GM21515 (cell line): ENCODE data around the gene OPA1.

ENCODE experiments used
- ATAC-seq: cut with Tn5 transposase; IDR thresholded peaks from one replicate; pipeline ENCODE4 v1.9.1; 2021; ENCODE audit not compliant: unreplicated experiment

Gene OPA1, protein sequence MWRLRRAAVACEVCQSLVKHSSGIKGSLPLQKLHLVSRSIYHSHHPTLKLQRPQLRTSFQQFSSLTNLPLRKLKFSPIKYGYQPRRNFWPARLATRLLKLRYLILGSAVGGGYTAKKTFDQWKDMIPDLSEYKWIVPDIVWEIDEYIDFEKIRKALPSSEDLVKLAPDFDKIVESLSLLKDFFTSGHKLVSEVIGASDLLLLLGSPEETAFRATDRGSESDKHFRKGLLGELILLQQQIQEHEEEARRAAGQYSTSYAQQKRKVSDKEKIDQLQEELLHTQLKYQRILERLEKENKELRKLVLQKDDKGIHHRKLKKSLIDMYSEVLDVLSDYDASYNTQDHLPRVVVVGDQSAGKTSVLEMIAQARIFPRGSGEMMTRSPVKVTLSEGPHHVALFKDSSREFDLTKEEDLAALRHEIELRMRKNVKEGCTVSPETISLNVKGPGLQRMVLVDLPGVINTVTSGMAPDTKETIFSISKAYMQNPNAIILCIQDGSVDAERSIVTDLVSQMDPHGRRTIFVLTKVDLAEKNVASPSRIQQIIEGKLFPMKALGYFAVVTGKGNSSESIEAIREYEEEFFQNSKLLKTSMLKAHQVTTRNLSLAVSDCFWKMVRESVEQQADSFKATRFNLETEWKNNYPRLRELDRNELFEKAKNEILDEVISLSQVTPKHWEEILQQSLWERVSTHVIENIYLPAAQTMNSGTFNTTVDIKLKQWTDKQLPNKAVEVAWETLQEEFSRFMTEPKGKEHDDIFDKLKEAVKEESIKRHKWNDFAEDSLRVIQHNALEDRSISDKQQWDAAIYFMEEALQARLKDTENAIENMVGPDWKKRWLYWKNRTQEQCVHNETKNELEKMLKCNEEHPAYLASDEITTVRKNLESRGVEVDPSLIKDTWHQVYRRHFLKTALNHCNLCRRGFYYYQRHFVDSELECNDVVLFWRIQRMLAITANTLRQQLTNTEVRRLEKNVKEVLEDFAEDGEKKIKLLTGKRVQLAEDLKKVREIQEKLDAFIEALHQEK

DNA sequence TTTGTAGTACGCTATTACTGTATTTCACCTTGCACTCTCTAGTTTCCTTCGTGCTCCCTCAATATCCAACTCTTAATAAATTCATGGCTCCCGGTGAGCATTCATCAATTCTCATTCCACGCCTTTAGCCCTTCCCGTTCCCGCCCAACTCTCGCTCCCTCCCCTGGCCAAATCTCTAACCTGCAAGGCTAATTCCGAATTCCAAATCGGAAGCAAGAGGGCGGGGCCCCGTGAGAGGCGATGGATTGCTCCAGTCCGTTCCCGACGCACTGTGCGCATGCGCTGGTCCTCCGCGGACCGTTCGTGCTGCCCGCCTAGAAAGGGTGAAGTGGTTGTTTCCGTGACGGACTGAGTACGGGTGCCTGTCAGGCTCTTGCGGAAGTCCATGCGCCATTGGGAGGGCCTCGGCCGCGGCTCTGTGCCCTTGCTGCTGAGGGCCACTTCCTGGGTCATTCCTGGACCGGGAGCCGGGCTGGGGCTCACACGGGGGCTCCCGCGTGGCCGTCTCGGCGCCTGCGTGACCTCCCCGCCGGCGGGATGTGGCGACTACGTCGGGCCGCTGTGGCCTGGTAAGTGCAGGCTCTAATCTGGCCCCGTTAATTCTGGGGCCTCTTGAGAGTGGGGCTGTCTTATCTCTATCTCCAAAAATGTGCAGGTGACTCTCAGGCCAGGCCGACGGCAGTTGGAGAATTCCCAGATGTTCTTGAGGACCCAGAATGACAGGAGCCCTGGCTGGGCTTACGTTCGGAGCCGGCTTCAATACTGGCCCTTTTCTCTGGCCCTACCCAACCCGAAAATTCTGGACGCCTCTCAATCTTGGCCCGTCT is at the start of gene OPA1:
OPA1 (plus strand) TSS at position 368 of the 827 bp plus-strand sequence; CDS start at position 538, 170 bp downstream.
- peak; percentile 97 for ATAC-seq

DNA sequence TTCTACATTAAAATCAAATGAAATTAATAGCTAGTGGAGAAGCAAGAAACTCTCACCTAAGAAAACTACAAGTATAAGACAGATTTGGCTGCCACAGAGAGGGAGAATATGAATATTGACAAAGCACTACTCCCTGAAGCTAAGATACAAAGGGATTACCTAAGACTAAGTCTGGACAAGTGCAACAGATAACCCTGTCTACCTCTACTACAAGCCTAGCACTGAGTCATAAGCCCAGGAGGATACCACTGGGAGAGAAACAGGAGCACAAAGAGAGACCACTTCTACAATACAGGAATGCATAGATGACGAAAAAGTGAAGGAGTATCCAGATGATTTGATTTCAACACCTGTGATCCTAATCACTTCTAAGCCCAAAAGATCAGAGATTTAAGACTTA is 48.7 kb upstream of the OPA1 start:
- no peak for ATAC-seq

DNA sequence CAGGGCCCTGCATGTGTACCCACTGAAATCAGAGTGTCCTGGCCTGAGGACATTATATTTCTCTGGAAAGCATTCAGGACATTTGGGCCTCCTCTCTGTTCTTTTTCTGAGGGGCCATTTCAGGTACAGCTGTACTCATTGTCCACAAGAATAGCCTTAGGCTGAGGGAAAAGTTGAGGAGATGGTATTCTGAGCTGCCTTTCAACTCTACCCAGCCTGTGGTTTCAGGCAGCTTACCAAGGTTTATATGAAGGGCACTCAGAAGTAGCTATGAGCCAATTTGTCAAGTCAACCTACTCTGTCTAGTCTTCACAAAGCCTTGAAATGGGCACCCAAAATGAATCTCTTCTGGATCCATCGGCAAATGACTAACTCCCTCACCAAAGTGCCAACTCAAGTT is 47.7 kb upstream of the OPA1 start:
- ATAC-seq: no peak

DNA sequence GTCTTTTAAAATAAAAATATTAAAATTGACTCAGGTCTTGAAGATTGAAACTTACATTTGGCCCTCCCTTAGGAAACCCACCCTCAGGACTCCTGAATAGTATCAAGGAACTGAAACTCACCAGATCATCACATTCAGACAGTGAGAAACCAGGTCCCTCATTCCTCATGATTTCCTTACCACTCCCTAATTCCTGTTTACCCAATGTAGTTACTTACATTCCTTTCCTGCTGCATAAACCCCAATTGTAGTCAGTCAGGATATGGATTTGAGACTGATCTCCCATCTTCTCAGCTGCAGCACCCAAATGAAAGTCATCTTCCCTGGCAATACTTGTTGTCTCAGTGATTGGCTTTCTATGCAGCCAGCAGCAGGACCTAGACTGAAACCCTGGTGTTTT is 46.9 kb upstream of the OPA1 start:
- no peak for ATAC-seq

DNA sequence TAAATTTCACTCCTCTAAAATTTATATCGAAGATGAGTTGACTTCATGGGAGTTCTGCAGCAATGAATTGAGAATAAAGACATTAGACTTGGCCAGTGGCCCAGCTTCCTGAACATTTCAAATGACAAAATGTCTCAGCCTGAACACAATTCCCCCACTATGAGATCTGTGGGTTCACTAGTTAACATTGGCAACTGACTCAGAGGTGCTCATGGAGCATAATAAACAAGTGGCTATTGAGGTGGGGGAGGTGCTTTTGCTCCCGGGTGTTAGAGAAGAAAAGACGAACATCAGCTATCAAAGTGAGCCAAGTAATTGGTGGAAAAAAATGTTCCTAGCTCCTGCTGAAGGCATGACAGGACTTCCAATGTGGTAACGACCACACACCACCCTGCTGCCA is 44.6 kb upstream of the OPA1 start:
- ATAC-seq: no peak

DNA sequence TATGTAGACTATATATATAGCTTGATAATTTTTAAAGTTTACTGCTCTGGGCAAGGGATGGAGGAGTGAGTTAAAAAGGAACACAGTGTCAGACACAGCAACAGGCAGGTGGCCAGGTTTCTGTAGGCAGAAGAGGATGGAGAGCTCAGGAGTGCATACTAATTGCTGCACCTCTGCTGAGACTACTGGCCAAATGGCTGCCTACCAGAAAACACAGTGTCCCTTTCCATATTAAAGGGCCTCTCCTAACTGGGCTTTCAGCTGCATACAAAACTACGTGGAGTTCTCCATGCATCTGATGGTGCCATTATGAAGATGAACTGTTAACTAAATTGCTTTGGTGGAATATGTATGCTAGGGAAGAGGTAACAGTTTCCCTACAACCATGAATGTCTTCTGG is 40.1 kb upstream of the OPA1 start:
- ATAC-seq: no peak

DNA sequence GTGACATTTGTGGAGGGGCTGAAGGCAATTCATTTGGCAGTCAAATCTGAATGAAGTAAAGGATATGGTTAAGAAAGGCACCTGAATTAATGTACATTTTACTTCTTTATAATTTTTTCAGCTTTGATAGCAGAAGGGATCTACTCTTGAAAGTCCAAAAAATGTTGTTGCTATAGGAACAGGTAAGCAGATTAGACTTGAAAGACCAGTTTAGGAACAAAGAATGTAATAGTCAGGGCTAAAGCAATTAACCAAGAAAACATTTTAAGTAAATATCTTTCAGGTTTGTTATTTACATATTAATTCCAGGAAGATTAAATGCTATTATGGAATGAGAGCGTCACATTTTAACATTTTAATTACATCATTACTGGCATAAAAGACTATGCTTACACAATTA is 39.4 kb upstream of the OPA1 start:
- ATAC-seq: no peak

DNA sequence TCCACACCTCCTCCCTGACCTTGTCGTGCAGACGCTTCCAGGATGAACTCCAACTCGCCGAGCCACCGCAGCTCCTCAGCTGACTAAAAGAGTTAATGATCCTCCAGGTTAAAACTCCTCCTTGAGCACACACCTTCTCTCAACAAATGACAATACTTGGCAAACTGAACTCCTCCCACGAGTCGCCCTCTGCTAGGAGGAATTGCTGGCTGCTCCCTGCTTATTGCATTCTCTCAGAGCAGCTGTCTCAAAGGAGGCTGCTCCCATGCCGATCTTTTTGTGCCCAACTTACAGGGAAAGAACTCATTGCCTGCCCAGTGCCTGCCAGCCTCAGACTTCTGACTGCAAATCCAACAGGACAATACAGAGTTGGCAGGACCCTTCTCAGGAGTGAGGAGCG is 38.2 kb upstream of the OPA1 start, which contains the start of gene ATP13A4:
ATP13A4 (minus strand) TSS at position 85 of the 400 bp plus-strand sequence. CDS start 96 bp downstream, outside the sequence.
- no peak for ATAC-seq

DNA sequence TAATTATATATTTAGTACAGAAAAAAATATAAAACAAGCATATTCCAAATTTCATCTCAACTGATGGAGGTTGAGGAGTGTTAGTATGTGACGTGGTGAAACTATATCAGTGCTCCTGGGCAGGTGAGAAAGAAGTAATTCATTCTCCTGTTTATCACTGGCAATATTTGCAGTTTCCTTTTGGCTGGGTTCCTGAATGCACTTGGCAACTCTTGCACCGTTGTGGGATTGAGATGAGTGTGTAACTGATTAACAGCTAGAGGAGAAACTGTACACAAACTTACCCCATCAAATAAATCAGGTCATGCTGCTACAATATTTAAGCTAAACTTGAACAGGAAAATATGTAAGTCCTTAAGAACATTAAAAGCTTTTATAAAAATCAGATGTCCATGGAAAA is 36.2 kb upstream of the OPA1 start:
- no peak for ATAC-seq

DNA sequence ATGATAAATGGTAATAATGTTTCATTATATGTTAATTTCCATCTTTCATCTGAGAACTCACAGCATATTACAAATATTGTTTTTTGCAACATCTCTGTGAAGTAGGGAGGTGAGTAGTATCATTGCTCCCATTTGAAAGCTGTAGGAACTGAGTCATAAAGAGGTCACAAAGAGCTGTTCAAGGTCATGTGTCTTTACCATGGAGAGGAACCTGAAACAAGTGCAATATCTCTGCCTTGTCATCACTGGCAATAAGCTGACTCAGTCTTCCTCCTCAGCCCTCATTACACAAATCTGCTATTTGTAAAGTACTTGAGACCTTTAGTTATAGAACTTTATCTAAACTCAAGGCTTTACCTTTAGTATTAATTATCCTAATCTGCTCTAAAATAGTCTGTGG is 33.9 kb upstream of the OPA1 start:
- no peak for ATAC-seq

DNA sequence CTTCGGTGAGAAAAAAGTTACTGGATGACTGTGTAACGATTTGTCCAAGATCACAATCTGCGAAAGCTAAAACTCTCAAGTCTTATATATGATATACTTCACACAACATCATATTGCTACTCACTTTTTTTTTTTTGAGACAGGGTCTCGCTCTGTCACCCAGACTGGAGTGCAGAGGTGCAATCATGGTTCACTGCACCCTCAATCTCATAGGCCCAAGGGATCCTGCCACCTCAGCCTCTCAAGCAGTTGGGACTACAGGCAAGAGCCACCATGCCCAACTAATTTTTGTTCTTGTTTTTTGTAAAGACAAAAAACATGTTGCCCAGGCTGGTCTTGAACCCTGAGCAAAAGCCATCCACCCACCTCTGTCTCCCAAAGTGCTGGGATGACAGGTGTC is 32.9 kb upstream of the OPA1 start:
- no peak for ATAC-seq

DNA sequence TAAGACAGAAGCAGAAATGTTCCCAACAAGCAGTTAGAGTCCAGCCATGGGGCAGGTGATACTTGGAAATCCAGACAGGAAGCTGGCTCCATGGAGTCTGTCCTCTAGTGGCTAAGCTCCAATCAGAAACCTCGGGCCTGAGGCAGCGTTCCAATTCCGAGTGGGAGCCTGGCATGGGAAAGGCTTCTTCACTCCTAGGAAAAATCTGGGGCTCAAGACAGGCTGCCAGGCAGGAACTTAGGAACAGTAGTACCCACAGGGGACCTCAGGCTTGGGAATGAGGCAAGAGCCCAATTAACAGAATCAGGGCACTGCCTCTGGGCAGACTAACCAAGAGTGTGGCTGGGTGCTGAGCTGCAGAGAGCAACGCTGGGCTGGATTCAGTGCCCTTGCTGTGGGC is 32.1 kb upstream of the OPA1 start:
- ATAC-seq: no peak

DNA sequence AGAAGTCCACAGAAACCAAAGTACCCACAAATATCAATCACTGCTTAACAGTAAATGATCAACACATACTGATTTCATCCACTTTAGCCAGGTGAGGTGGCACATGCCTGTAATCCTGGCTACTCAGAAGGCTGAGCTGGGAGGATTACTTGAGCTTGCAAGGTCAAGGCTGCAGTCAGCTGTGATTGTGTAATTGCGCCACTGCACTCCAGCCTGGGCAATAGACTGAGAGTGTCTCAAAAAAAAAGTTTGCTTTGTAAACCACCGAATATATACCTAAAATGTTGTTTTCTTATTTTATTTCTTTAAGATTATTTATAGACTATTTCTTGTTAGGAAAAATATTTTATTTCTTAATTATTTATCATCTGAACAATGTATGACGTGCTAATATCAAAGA is 29.6 kb upstream of the OPA1 start:
- ATAC-seq: no peak

DNA sequence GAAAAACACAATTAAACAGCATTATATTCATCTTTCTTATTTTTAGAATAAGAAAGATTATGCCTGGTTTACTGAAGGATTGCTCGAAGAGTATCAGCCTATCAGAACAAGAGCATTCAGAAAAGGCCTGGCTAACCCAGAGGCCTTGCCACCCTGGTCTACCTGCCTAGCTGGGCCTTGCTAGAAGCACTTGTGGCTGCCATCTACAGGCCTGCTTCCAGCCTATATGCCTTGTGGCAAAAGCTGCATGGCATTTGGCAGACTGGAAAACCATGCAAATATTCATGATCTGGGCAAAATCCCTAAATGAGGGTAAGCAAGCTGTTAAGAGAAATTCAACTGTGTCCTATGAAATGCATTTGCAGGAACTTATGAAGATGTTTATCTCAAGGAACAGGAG is 29.0 kb upstream of the OPA1 start:
- no peak for ATAC-seq

DNA sequence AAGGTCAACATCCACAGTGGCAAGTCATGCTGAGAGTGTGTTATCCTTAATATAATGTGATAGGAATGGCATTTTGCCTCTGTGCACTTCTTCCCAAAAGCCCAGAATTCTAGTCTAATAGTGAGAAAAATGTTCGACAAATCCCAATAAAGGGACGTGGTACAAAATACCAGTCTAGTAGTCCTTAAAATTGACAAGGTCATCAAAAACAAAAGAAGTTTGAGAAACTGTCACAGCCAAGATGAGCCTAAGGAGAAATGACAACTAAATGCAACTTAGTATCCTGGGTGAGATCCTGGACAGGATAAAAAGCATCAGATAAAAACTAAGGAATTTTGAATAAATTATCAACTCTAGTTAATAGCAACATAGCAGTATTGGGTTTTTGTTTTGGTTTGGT is 23.9 kb upstream of the OPA1 start:
- ATAC-seq: no peak

DNA sequence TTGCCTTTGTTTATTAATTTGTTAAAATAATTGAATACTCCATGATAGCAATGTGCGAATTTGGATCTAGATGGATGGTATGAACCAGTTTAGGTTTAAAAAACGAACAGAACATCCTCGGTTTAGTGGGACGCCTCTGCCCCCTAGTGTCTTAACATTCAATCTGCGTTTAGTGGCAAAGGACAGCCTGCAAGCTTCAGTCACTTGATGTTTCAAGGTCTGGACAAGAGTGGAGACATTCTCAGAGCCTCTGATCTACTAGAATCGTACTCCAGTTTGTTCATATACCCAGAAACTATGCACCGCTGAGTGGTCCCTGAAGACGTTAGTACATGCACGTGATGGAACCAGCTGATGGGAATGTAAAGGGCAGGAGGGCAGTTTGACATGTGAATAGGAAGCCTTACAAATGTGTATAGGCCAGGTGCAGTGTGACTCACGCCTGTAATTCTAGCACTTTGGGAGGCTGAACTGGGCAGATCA is 20.5 kb upstream of the OPA1 start:
- peak; percentile 94 for ATAC-seq

DNA sequence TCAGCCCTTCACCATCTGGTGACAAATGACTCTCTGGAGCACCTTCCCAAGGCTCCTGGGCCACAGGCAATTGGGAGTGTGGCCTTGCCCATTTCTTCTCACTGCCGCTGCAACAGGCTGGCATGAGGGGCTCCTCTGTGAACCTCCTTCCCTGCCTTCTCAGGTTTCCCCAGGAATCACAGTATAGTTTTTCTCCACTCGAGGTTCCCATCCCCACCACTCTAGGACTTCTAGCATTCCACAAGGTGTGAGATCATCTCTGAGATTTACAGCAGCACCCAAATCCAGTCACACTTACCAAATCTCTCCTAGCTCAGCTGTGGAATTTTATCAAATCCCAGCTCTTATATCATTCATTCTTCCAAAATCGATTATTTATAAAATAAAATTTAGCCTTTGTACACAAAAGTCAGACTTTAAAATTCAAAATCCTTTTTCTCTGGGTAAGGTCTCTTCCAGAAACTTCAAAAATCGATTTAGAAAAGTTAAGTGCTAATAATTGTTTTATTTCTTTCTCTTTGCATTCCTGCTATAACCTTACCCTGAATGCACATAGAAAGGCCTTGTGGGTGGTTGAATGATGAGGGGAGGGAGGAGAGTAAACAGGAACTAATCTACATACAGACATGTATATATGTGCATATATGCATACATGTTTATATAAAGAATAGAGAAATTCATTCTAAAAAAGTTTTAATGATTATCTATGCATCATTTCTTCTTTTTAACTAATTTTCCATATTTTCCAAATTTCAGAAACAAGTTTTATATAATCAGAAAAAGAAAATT is 19.4 kb upstream of the OPA1 start:
- ATAC-seq: no peak

DNA sequence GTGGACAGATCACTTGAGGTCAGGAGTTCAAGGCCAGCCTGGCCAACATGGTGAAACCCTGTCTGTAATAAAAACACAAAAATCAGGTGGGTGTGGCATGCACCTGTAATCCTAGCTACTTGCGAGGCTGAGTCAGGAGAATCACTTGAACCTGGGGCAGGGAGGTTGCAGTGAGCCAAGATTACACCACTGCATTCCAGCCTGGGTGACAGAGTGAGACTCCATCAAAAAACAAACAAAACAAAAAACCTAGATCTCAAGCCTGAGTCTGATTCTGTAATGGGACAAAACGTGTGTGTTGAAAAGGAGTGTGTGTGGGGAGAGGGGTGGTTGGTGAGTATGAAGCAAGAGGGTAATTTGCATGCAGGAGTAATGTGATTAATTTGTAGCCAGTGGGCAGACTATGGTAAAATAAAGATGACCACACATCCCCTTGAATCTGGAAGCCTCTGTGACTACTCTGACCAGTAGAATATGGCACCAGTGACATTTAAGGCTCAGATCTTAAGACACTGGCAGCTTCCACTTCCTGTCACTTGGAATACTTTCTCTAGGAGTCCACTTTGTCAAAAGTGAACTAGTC is 18.4 kb upstream of the OPA1 start:
- no peak for ATAC-seq

DNA sequence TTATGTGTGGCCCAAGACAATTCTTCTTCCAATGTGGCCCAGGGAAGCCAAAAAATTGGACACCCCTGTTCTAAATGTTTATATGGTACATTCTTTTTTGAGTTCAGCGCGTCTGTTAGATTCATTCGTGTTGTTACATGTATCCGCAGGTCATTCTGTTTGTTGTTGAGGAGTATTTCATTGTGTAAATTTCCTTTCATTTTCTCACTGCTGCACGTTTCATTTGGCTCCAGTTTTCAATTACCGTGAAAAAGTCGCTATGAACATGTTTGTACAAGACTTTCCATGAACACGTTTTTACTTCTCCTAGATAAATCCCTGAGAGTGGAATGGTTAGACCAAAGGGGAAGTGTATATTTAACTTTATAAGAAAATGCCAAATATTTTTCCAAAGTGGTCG is 7.5 kb upstream of the OPA1 start:
- ATAC-seq: no peak

DNA sequence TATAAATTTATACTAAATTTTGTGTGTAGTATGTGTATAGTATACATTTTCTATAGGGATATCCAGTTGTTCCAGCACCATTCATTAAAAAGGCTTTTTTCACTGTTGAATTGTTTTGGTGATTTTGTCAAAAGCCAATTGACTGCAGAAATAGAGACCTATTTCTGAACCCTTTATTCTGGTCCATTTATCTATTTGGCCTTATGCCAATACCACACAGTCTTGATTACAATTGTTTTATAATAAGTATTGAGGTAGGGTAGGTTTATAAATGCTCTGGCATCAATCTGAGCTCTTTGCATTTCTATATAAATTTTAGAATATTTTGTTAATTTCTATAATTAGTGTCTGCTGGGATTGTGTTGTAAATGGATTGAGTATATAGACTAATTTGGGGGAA is 6.5 kb upstream of the OPA1 start:
- ATAC-seq: no peak
